GM12878 (cell line): ENCODE measurements around the gene WDR11. TPM values are rescaled to one million over a fixed set of nuclear protein-coding genes. Genes with fewer than 3 reads are reported as not detected.

Source experiments
- ATAC-seq: fragments of 200-7000 bp; cut with Tn5 transposase; 3 replicates; pipeline ENCODE4 v1.9.1; 2020; ENCODE audit warnings: mild to moderate bottlenecking, moderate library complexity
- BruUV-seq: library from RNA; stranded (reverse); fragments of 400-500 nt; replicated peaks from 2 replicates; lab custom pipeline; 2021; lab: Mats Ljungman, UMichigan
- CTCF ChIA-PET: fragments of 300-600 bp; sonication (Branson Sonifier 250); formaldehyde crosslinking; extraction: SDS; loops from one replicate; lab custom pipeline; 2021; ENCODE audit warnings: inconsistent platforms; lab: Yijun Ruan, JAX
- POLR2A ChIA-PET: fragments of 350-600 bp; formaldehyde crosslinking; extraction: SDS; loops from one replicate; lab custom pipeline; 2021; ENCODE audit warnings: inconsistent platforms; lab: Charles Lee
- RAD21 ChIA-PET: fragments of 300-600 bp; sonication (Branson Sonifier 250); formaldehyde crosslinking; loops from one replicate; lab custom pipeline; 2023; ENCODE audit warnings: antibody characterized with exemption; ENCODE audit not compliant: unreplicated experiment; lab: Charles Lee
- SMC1A ChIA-PET: fragments of 300-600 bp; sonication (Branson Sonifier 250); formaldehyde crosslinking; loops from one replicate; lab custom pipeline; 2023; ENCODE audit not compliant: unreplicated experiment, uncharacterized antibody; lab: Charles Lee
- DNase-seq: peaks from one replicate; pipeline ENCODE4 v3.0.0-alpha.2; 2011; ENCODE audit warnings: low read depth, low spot score
- FAIRE-seq: peaks from 3 replicates; lab custom pipeline; 2011; peaks lifted over from hg19 to GRCh38; lab: Jason Lieb, UNC
- H2AFZ ChIP-seq: 2 replicates; pipeline ENCODE4 v1.6.0; 2011; ENCODE audit warnings: low read depth, low read length, control low read depth; ENCODE audit not compliant: control insufficient read depth
- H3K27ac ChIP-seq: 2 replicates; pipeline ENCODE4 v1.5.1; 2011; ENCODE audit warnings: control low read depth; ENCODE audit not compliant: control insufficient read depth, insufficient read depth
- H3K27me3 ChIP-seq, 2 experiments: replicated peaks in 1 of 2; 2 replicates each; pipeline versions ENCODE4 v1.6.0 to v1.6.1; 2011; ENCODE audit warnings: low read length in 1 of 2; ENCODE audit not compliant: control insufficient read depth in 2 of 2, insufficient read depth in 2 of 2
- H3K36me3 ChIP-seq, 2 experiments: 2 replicates each; pipeline ENCODE4 v1.5.1; 2011; ENCODE audit warnings: low read length in 1 of 2; ENCODE audit not compliant: control insufficient read depth in 2 of 2, insufficient read depth in 2 of 2
- H3K4me1 ChIP-seq: 2 replicates; pipeline ENCODE4 v1.6.1; 2011; ENCODE audit warnings: mild to moderate bottlenecking, low read length, moderate library complexity, mixed read lengths; ENCODE audit not compliant: control insufficient read depth, insufficient read depth
- H3K4me2 ChIP-seq: 2 replicates; pipeline ENCODE4 v1.6.0; 2011; ENCODE audit warnings: control low read depth; ENCODE audit not compliant: control insufficient read depth, insufficient read depth
- H3K4me3 ChIP-seq: fragments of 200-600 bp; sonication (generic); 2 replicates; pipeline ENCODE4 v1.5.1; 2016
- H3K79me2 ChIP-seq: 2 replicates; pipeline ENCODE4 v1.6.0; 2011; ENCODE audit warnings: low read length; ENCODE audit not compliant: control insufficient read depth, insufficient read depth
- H3K9ac ChIP-seq: 2 replicates; pipeline ENCODE4 v1.8.0; 2011; ENCODE audit warnings: low read length, control low read depth, mixed read lengths; ENCODE audit not compliant: control insufficient read depth, insufficient read depth
- H3K9me3 ChIP-seq: replicated peaks from 3 replicates; pipeline ENCODE4 v1.5.1; 2011; ENCODE audit warnings: mild to moderate bottlenecking, low read length; ENCODE audit not compliant: control insufficient read depth, insufficient read depth
- H4K20me1 ChIP-seq: 2 replicates; pipeline ENCODE4 v1.6.0; 2011; ENCODE audit not compliant: control insufficient read depth, insufficient read depth
- CHD1 ChIP-seq: IDR thresholded peaks from 2 replicates; pipeline ENCODE4 v1.6.1; 2012; ENCODE audit warnings: low read depth, low read length, improper control_type of control experiment
- IKZF2 ChIP-seq, 2 experiments: fragments of 450-650 bp; IDR thresholded peaks; 2 replicates each; pipeline ENCODE4 v1.6.1; 2017; ENCODE audit warnings: mild to moderate bottlenecking in 2 of 2, moderate library complexity in 2 of 2
- NR2C1 ChIP-seq: fragments of 450-650 bp; IDR thresholded peaks from 2 replicates; pipeline ENCODE4 v1.6.1; 2017; ENCODE audit warnings: antibody characterized with exemption, mild to moderate bottlenecking, moderate library complexity
- RELA ChIP-seq: fragments of 450-650 bp; IDR thresholded peaks from 2 replicates; pipeline ENCODE4 v1.8.0; 2014; ENCODE audit warnings: borderline replicate concordance; ENCODE audit not compliant: partially characterized antibody
- SIN3A ChIP-seq: IDR thresholded peaks from 2 replicates; pipeline ENCODE4 v1.6.1; 2012; ENCODE audit warnings: low read depth, low read length, improper control_type of control experiment
- TBL1XR1 ChIP-seq: IDR thresholded peaks from 2 replicates; pipeline ENCODE4 v1.6.1; 2012; ENCODE audit warnings: low read depth, low read length, improper control_type of control experiment
- WGBS: methylation state at CpG from one replicate; pipeline ENCODE4 v1.1.6; 2016; ENCODE audit warnings: low lambda C conversion rate; ENCODE audit not compliant: insufficient replicate concordance, insufficient coverage; ENCODE audit errors: missing lambda C conversion rate; 5-methylcytosine and 5-hydroxymethylcytosine counted together
- in situ Hi-C: fragments of 300-500 bp; cut with MboI; formaldehyde crosslinking; loops from 9 replicates; pipeline ENCODE4 v1.14.3; 2018; ENCODE audit warnings: mixed read lengths
- intact Hi-C: fragments of 100-400 bp; cut with micrococcal nuclease; formaldehyde crosslinking; loops from one replicate; pipeline ENCODE4 v1.14.2; 2022; ENCODE audit not compliant: unreplicated experiment
- polyA plus RNA-seq, 11 experiments: library from polyadenylated mRNA; depleted of rRNA in 4 of 11; unstranded in 6 of 11; stranded (reverse) in 5 of 11; fragments of >200 nt; fragmentation: Nextera tagmentation in 4 of 11; fragmentation: Illumina TruSeq in 1 of 11; extraction: Ambion mirVana in 4 of 11; extraction: Trizol in 1 of 11; gene quantifications; 1 replicate in 1 of 11; 2 replicates in 10 of 11; pipeline versions ENCODE4 v1.2.1 to v1.2.3, GENCODE V29; 2011 to 2016; ENCODE audit warnings: inconsistent platforms in 2 of 11, missing spikeins in 2 of 11, low read depth in 1 of 11
- total RNA-seq, 4 experiments: library from RNA; depleted of rRNA in 3 of 4; stranded (reverse); fragments of >200 nt in 3 of 4; fragmentation: Illumina TruSeq in 1 of 4; extraction: Trizol in 1 of 4; gene quantifications; 2 replicates each; pipeline versions ENCODE4 v1.2.1 to v1.2.3, GENCODE V29; 2013 to 2021
- TF ChIP-seq, protein P1 (sequence below), 3 experiments: IDR thresholded peaks in 2 of 3; conservative IDR thresholded peaks in 1 of 3; 2 replicates each; pipeline ENCODE4 v1.5.1; 2011; ENCODE audit warnings: low read depth in 3 of 3, low read length in 3 of 3, mild to moderate bottlenecking in 3 of 3, control low read depth in 2 of 3, moderate library complexity in 2 of 3, inconsistent platforms in 1 of 3, mixed read lengths in 1 of 3; ENCODE audit not compliant: control insufficient read depth in 2 of 3, insufficient read depth in 1 of 3; ENCODE audit errors: extremely low read depth in 1 of 3

The WDR11 gene
- total and polyA plus RNA-seq, 10 of the 15 experiments (the other 5 are each of a cell fraction or from before 2014, with no cell fraction given): 21.3 to 132 (median 42.6) TPM

DNA sequence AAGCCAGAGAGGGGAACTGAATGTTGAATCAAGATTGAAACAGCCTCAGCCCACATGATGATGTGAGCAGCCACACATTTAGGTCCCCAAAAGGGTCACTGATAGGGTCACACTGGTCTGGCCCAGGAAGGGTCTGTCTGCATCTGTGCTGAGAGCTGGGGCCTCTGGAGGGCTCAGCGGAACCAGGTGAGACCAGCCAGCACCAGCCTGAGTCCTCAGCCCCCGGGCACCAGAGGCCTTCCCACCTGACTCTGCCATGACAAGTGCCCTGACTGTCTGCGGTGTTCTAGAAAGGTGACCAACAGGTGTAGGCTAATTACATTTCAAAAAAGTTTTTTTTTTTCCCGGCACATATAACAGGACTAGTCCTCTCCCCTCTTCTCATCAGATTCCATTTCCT lies 76.2 kb downstream of the WDR11 start:
- H3K27ac ChIP-seq: no peak overlapping the region
- no peaks in the 10 kb centered on the region for H3K79me2 ChIP-seq
- H3K4me3 ChIP-seq: no peak overlapping the region
- no peak overlapping the region for H3K4me2 ChIP-seq
- TF ChIP-seq, protein P1, sequence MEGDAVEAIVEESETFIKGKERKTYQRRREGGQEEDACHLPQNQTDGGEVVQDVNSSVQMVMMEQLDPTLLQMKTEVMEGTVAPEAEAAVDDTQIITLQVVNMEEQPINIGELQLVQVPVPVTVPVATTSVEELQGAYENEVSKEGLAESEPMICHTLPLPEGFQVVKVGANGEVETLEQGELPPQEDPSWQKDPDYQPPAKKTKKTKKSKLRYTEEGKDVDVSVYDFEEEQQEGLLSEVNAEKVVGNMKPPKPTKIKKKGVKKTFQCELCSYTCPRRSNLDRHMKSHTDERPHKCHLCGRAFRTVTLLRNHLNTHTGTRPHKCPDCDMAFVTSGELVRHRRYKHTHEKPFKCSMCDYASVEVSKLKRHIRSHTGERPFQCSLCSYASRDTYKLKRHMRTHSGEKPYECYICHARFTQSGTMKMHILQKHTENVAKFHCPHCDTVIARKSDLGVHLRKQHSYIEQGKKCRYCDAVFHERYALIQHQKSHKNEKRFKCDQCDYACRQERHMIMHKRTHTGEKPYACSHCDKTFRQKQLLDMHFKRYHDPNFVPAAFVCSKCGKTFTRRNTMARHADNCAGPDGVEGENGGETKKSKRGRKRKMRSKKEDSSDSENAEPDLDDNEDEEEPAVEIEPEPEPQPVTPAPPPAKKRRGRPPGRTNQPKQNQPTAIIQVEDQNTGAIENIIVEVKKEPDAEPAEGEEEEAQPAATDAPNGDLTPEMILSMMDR (IDR thresholded peaks at IDR 0.05 in 2 of 3, conservative IDR thresholded peaks at IDR 0.05 in 1 of 3; ENCODE audit: control insufficient read depth in 2 of 3, extremely low read depth in 1 of 3, insufficient read depth in 1 of 3, low read depth in 3 of 3, low read length in 3 of 3): no peak
- TF ChIP-seq CHD1 (no peak), NR2C1 (no peak), SIN3A (no peak), RELA (no peak), TBL1XR1 (no peak), IKZF2 (IDR thresholded peaks at IDR 0.05) (no peak)
- H3K9ac ChIP-seq: no peak overlapping the region
- whole genome bisulfite sequencing: 21% methylated on average over 4 of the region's 4 CpGs
- CTCF ChIA-PET: interaction anchor here (0.6 kb wide), 1 partner anchor 103 kb away, joined by 3 read pairs; no protein-coding TSS in a partner anchor
- in situ Hi-C loops: no loop called here
- 0 out of 2 replicates have a peak, but pooled peaks cover 10% of the 10 kb centered on the region for H3K4me1 ChIP-seq
- BruUV-seq: no TSS peak
- H4K20me1 ChIP-seq: no peaks in the 10 kb centered on the region
- DNase-seq (no peak), FAIRE-seq (no peak), ATAC-seq (no peak)
- no peaks in the 10 kb centered on the region for H3K36me3 ChIP-seq
- H3K9me3 ChIP-seq: no peaks in the 10 kb centered on the region
- no peak overlapping the region for H2AFZ ChIP-seq
- intact Hi-C loops: no loop called here
- no peaks in the 10 kb centered on the region for H3K27me3 ChIP-seq
- SMC1A ChIA-PET: interaction anchor here (1.0 kb wide), 1 partner anchor 21 kb away, joined by 3 read pairs; no protein-coding TSS in a partner anchor
- RAD21 ChIA-PET: no interaction called here
- POLR2A ChIA-PET: no interaction called here
